ENCODE results near the gene NHSL1.

The NHSL1 gene

DNA sequence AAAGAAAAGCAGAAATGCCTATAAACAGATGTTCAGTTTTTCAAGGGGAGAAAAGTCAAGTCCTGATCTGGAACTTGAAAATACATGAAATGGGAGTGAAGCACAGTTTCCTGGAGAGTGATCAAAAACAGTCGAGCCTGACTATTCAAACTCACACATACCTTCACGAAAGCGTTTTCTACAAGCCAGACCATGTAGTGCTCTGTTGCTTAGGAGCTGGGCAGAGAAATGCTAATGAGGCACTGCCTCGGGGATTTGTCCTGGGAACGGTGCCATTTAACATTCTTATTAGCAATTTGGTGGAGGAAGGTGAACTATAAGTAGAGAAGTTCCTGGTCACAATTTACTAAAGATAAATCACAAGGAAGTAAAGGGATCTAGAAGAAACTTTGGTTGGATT is 5.9 kb downstream of the NHSL1 start:
- DNase-seq (ENCODE audit: low read depth): peak; percentile 84

DNA sequence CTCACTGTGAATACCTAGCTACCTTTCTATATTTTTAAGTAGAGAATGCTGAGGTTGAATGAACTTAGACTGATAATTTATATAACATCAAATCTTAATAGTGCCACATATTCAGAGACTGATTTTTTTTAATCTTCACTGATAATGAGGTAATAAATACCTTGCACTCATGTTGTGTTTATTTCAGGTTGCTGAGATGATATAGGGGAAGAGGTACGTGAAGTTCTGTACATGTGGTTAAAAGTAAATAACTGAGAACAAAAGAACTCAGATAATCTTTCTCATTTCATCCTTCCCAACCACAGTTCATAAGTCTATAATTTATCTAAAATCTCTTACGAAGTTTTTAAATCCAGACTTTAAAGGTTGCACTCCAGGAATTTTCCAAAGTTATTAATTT is 6.4 kb downstream of the NHSL1 start:
- DNase-seq (ENCODE audit: low read depth): no peak

DNA sequence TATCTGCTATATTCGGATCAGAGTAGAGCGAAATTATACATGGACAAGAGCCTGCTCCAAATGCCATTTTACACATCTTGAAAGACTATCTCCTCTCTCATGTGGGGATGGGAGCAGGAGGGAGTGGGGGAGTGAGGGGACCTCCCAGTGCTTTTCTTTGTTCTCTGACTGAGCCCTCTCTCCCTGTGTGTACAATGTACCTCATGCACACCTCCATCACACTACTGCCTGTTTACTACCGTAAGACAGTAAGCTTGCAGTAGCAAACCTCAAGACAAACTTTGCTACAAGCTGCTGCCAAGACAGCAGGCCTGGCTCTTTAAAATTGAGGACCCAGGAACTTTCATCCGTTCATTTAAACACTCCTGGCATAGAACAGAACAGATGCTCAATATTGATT is 7.2 kb downstream of the NHSL1 start:
- DNase-seq (ENCODE audit: low read depth): no peak

DNA sequence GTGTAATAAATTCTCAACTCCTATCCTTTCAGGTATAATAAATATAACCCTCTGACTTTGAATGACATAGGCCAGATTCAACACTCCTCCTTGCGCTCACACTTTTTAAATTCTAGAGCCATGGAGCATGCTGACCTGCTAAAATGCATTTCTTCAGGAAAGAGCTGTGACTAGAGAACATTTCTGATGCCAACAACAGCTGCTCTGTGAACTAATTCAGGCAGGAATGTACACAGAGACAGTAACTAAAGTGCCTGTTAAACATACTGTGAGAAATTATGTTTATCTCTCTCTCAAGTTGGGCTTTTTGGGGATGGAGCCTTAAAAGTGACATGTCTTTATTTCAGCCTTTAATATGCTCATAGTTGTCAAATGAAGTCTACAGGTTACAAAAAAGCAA is 8.3 kb downstream of the NHSL1 start:
- DNase-seq (ENCODE audit: low read depth): peak; percentile 37

DNA sequence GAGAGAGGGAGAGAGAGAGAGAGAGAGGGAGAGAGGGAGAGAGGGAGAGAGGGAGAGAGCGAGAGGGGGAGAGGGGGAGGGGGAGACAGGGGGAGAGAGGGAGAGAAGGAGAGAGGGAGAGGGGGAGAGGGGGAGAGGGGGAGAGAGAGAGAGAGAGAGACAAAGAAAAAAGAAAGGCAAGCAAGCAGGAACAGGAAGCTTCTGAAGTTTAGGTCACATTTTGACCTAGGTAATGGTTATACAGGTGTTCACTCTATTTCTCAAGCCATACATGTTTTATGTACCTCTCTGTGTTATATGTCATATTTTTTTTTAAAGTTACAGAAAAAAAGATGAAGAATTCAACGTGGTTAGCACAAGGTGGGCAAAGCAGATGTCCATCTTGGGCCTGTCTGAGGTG is 9.4 kb downstream of the NHSL1 start:
- no peak for DNase-seq (ENCODE audit: low read depth)

DNA sequence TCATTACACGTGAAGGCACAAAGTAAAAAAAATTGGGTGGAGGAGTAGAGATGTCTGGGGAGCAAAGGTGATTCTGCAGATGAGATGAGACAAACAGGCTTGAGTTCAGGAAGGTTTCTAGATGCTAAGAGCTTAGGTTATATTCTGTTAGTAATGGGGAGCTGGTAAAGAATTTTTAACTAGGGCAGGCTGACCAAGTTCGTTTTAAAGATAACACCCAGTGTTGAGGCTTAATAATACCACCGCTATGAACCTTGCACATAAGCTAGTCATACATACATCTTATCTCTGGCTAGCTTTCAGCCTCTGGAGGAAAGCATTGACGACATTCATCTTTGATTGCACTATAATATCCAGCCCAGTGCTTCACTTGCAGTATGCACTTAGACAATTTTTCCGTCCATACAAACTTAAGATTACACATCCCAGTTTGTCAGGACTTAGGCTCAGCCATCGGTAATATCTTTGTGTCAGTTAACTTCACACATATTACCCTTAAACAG is 12.1 kb downstream of the NHSL1 start:
- DNase-seq (ENCODE audit: low read depth): no peak

DNA sequence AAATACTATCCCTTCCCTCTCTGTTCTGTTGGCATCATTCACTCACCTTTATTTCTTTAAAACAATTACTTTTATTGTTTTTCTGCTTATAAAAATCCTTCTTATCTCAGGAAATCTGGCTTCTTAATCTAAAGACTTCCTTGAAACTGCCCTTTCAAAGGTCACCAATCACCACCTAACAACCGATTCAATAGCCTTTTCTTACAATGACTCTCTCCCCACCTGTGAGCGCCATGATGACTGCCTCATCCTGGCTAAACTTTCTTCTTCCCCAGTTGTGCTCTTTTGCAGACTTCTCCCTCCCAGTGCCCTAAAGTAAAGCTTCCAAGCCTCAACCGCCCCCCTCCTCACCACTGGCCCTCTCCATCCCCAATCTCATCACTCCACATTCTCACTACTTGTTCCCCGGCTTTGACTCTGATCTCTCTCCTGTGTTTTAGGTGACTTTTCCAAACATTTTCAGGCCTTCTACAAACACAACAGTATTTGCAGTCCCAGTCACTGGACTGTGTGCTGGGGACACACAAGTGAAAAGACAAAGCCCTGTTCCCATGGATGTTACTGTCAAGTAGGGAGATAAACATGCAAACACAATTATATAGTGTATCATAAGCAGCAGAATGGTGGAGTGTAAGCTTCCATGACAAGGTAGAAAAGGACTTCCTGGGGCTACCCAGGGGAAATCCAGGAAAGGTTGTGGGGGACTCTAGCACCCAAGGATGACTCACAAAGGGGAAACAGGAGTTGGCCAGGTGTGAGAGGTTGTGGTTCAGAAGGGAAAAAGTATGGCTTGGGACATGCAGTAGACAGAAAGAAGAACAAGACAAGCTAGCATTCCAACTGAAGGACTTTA is 12.8 kb downstream of the NHSL1 start:
- DNase-seq (ENCODE audit: low read depth): no peak

DNA sequence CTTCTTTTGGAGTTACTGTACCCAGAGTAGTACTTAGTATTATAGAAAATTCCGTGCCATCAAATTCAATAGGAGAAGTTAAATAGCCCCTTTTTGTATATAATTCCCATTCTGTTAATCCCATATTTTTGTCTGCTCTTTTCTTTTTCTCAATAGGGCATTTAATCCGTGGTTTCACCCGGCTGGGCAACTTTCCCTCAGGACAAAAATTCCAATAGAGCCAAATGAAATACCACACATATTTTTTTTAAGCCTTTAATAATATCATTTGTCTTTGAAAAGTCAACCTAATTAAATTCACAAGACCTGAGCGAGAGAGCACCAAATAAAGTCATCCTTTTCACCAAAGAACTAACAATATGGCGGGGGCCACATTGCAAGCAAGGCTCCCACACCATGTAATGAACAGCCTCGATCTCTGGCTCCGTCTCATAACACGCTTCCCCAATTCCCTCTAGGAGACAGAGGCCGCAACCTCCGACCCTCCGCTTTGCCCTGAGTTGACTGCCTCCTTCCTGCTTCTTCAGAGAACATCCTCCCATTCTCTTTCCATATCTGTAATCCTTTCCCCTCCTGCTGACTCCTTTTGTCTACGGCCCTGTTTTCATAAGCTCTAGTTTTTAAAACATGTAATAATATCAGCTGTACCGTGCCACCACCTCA is 13.6 kb downstream of the NHSL1 start:
- peak; percentile 29 for DNase-seq (ENCODE audit: low read depth)

DNA sequence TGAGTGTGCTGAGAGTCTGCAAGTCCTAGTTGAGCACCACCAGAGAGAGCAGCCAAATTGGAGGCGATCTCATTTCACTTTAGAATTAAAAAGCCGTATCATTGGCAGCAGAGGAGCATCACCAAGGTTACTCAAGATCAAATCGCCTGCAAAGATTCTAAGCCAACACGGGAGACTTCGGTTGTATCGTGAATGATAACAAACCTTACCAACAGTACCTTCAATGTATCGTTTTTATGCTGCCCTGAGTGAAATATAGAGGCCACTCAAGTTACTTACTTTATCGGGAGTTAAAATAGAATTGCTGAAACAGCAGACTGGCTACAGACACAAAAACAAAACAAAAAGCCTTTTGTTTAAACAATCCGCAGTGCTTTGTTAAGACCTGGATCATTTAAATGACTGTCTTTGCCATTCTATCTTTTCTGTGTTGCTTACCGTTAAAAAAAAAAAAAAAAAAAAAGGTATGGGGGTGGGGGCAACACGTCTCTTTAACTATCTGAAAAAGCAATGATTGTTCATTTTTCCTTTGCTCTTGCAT is 14.2 kb downstream of the NHSL1 start:
- DNase-seq (ENCODE audit: low read depth): no peak

DNA sequence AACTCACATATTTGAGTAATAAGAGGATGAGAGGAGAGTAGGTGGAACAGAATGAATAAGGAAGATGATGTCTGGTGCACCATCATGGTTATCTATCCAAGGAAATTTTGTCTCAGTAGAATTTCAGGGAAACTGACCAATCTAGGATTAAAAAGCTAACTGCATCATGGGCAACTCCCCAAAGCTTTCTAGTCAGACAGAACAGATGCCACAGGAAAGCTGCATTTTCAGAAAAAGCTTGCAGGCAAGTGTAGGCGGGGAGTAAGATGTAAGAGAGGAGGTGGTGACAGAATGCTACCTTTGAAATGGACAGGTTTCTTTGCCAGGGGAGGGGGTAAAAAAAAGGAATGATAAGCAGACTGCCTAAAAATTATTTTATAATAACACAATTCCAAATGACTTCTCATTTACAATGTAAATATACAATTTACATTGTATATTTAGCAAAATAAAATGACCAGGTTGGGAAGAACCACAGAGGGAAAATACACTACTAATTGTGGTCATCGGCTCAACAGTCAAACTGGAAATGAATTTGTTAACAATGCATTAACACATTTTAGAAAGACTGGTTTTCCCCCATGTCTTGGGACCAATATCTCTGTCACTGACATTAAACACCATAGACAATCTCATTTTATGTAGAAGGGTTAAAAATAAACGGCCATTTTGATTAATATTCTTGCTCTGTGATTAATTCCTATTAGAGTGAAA is 15.1 kb downstream of the NHSL1 start:
- no peak for DNase-seq (ENCODE audit: low read depth)

DNA sequence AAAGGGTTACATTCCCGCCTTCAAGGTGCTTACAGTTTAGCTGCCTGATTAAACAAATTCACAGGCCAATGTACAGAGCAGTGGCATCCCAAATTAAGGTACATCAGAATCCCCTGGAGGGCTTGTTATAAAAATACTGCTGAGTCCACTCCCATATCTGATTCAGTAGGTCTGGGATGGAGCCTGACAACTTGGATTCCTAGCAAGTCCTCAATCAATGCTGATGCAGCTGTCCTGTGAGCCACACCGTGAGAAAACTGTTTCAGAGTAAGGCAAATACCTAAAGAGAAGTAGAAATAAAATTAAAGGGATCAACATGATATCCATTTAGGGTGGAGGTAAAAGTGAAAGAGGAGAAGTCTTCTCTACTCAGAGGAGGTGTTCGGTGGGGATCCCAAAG is 16.5 kb downstream of the NHSL1 start:
- no peak for DNase-seq (ENCODE audit: low read depth)

DNA sequence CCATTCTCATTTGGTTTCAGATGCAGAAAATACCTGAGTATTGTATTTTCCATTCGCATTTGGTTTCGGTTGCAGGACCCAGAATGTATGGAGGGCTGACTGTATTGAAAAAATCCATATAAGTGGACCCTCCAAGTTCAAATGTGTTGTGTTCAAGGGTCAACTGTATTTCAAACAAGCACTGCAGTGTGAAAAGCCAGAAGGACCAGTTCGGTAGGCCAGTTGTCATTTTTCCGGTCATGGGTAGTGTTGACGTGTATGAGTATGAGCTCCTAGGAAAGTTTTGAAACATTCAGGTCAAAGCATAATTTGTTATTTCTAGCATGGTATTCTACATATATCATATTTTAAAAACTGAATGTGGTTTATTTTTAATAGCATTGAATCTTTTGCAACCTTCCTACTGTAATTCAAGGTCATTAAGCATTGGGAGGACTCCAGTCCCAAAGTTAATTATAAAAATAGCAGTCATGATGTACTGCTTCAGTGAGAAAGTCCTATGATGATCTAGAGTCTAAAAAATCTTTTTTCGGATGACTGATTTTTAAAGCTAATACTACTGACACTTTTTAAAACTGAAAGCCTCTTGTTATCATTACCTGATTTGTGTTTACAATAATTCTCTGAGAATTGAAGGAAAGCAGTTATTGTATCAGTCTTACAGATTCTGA is 18.9 kb downstream of the NHSL1 start:
- no peak for DNase-seq (ENCODE audit: low read depth)

DNA sequence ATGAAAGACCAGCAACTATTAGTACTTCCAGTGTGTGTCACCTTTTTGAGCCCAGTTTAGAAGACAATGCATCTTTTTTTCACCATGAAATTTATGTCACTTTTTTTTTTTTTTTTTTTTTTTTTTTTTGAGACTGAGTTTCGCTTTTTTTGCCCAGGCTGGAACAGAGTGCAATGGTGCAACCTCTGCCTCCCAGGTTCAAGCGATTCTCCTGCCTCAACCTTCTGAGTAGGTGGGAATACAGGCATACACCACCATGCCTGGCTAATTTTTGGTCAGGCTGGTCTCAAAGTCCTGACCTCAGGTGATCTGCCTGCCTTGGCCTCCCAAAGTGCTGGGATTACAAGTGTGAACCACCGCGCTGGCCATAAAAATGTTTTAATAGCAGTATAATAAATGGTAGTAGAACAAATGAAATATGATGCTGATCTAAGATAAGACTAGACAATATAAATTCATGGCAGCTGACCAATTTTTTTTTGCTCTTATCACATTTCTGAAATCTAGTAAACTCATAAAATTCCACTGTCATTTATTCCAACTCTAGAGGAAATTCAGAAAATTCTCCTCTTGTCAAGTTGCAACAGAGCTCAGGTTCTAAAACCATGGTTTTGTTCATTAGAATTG is 21.3 kb downstream of the NHSL1 start:
- DNase-seq (ENCODE audit: low read depth): peak; percentile 34

DNA sequence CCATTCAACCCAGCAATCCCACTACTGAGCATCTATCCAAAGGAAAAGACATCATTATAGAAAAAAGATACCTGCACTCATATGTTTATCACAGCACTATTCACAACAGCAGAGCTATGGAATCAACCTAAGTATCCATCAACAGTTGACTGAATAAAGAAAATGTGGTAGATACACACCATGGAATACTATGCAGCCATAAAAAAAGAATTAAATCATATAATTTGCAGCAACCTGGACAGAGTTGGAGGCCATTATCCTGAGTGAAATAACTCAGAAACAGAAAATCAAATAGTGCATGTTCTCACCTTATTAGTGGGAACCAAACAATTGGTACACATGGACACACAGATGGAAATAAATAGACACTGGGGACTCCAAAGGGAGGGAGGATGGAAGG is 23.2 kb downstream of the NHSL1 start:
- no peak for DNase-seq (ENCODE audit: low read depth)

DNA sequence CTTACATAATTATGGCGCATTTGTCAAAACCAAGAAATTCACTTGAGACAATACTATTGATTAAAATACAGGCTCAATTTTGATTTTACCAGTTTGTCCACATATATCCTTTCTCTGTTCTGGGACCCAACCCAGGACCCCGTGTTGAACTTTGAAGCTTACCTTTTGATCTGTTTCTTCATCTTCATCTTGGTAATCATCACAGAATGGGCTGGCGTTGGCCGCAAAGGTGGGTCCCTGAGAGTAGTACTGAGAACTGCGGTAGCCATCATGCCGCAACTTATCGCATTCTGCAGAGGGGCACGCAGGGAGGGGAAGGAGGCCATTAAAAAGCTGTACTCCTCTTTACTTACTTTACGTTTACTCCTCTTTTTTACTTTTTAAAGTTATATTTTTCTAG is 26.1 kb downstream of the NHSL1 start:
- DNase-seq (ENCODE audit: low read depth): no peak

DNA sequence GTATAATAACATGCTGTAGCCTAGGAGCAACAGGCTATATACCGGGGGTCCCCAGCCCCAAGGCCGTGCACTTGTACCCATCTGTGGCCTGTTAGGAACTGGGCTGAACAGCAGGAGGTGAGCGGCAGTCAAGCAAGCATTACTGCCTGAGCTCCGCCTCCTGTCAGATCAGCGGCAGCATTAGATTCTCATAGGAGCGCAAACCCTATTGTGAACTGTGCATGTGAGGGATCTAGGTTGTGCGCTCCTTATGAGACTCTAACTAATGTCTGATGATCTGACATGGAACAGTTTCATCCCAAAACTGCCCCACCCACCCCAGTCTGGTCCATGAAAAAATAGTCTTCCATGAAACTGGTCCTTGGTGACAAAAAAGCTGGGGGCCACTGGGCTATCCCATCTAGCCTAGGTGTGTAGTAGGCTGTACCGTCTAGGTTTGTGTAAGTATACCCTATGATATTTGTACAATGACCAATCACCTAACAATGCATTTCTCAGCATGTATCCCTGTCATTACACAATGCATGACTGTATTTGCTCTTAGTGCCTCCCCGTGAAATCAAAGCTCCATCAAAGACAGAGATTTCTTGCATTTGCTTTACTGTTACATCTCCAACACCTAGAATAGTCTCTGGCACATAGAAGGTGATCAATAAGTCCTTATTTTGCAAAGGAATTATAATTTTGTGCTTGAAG is 30.8 kb downstream of the NHSL1 start:
- peak; percentile 46 for DNase-seq (ENCODE audit: low read depth)

DNA sequence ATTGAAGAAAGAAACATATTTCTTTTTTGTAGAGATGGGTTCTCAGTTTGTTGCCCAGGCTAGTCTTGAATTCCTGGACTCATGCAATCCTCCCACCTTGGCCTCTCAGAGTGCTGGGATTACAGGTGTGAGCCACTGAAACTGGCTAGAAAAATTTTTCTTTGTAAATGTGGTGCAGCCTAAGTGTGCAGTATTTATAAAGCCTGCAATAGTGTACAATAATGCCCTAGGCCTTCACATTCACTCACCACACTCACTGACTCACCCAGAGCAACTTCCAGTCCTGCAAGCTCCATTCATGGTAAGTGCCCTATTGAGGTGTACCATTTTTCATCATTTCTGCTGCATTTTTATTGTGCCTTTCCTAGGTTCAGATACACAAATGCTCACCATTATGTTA is 31.4 kb downstream of the NHSL1 start:
- peak; percentile 10 for DNase-seq (ENCODE audit: low read depth)

DNA sequence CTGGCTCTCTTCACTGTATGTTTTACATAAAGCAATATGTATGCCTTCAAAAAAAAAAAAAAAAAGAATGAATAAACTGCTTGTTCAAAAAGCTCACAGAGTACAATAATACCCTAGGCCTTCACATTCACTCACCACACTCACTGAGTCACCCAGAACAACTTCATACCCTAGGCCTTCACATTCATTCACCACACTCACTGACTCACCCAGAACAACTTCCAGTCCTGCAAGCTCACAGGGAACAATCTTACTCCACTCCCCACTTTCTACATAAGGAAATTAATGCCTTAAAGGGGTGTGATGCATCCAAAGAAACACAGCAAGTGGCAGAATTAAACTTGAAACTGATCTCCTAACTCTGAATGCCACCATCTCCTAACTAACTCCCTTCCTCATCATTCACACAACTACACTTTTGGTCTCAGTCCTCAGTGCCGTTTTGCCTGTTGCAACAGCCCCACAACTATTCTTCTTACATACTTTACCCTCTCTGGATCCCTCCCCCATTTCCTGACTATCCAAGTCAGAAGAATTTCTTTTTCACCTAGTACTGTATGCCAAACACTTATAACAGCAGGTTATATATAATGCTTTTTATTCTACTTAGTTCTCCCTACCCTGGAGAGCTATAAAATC is 34.2 kb downstream of the NHSL1 start:
- DNase-seq (ENCODE audit: low read depth): peak; percentile 96

DNA sequence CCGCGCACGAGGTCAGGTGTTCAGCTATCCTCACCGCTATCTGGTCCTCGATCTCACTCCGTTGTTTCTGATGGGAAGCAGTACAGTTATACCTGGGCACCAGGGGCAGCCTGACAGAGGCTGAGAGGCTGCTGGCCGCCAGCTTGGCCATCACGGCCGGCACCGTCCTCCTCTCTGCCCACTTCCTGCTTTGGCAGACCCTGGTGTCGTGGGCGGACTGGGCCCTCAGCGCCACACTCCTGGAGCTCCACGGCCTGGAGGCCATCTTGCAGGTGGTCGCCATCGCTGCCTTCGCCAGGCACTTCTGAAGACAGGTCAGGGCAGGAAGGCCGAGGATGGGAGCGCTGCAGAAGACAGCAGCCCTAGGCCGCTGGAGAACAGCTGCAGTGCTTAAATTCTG is 35.2 kb downstream of the NHSL1 start:
- no peak for DNase-seq (ENCODE audit: low read depth)

DNA sequence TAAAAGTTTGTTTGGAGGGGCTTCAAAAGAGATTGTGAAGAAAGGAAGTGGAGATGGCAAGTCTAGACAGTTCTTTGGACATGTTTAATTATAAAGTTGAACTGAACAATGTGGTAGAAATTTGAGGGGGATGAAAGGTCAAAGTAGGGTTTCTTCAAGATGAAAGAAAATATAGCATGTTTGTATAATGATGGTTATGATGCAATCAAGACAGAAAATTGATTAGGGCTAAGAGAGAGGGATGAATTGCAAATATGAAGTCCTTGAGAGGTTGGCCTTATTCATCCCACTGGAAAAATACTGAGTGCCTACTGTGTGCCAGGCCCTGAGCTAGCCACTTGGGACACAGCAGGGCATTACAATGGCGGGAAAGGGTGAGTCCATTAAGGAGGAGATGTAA is 37.6 kb downstream of the NHSL1 start:
- no peak for DNase-seq (ENCODE audit: low read depth)
